ENCODE measurements around the gene SETBP1. TPM values are rescaled to one million over a fixed set of nuclear protein-coding genes. Genes with fewer than 3 reads are reported as not detected.

SETBP1 gene
- total and polyA plus RNA-seq, 2 of the 13 experiments (the other 11 are each of a cell fraction or from before 2014, with no cell fraction given) = 0.18 to 0.65 TPM

- 90% methylated on average over 2 of the region's 2 CpGs for WGBS (ENCODE audit: low lambda C conversion rate)
- Histone ChIP-seq H3K9ac (ENCODE audit: insufficient read depth, low read depth, low read length) (no peak overlapping the region), H4K20me1 (ENCODE audit: insufficient read depth, low read length) (no peaks in the 10 kb centered on the region), H3K79me2 (ENCODE audit: insufficient read depth, low read length) (no peaks in the 10 kb centered on the region), H2AFZ (ENCODE audit: low read length) (no peak overlapping the region), H3K4me3 (replicated peaks in 1 of 3; ENCODE audit: insufficient read depth in 1 of 3, low read depth in 2 of 3, low read length in 3 of 3) (no peak overlapping the region), H3K4me2 (ENCODE audit: low read depth, low read length) (no peak overlapping the region), H3K9me3 (ENCODE audit: low read length) (no peaks in the 10 kb centered on the region), H3K27me3 (ENCODE audit: control insufficient read depth in 1 of 2, insufficient read depth in 2 of 2, low read length in 2 of 2) (0 out of 5 replicates have a peak, but pooled peaks cover 0 to 6% of the 10 kb centered on the region in 2 experiments), H3K4me1 (ENCODE audit: insufficient read depth, low read length) (peaks cover 28% of the 10 kb centered on the region), H3K27ac (ENCODE audit: extremely low read length, insufficient read depth, low read length) (no peak overlapping the region), H3K36me3 (replicated peaks in 1 of 2; ENCODE audit: control insufficient read depth in 1 of 2, insufficient read depth in 2 of 2, low read length in 2 of 2) (no peaks in the 10 kb centered on the region)
- ATAC-seq (no peak), FAIRE-seq (no peak), DNase-seq (ENCODE audit: low spot score) (no peak)
- TF ChIP-seq SMAD9 (CRISPR knock-in tag; IDR thresholded peaks at IDR 0.05) (no peak), ASH2L (IDR thresholded peaks at IDR 0.05; ENCODE audit: insufficient read length, low read depth, low read length) (no peak), ZNF407 (CRISPR knock-in tag; IDR thresholded peaks at IDR 0.05; ENCODE audit: not compliant biosample characterization) (no peak)
- intact Hi-C loops (cut with micrococcal nuclease; ENCODE audit: unreplicated experiment) (no loop called here), in situ Hi-C loops (cut with HindIII; ENCODE audit: extremely low pct_ligation_motif_present, low pct_unique_long_range_greater_than_20kb) (no loop called here)
- ChIA-PET CTCF (ENCODE audit: low intra/inter-chr PET ratio, low total read pairs) (no interaction called here), POLR2A (no interaction called here)
- BruUV-seq (replicated peaks) = no TSS peak
These were observed 90.0 kb downstream of the SETBP1 start for GRCh38 chr18:44770641-44771040.
